GM10248 (cell line): Measurements from ENCODE around the gene PRELID2.

Experiments
- CTCF ChIA-PET: fragments of 300-600 bp; sonication (Branson Sonifier 250); formaldehyde crosslinking; extraction: SDS; loops from one replicate; lab custom pipeline; 2021; ENCODE audit warnings: antibody characterized with exemption; lab: Yijun Ruan, JAX
- POLR2A ChIA-PET: fragments of 350-650 bp; sonication (Branson Sonifier 250); formaldehyde crosslinking; extraction: SDS; loops from one replicate; lab custom pipeline; 2020; ENCODE audit warnings: antibody characterized with exemption; lab: Yijun Ruan, JAX
- DNase-seq: peaks from one replicate; pipeline ENCODE4 v3.0.0; 2012; ENCODE audit errors: extremely low spot score
- CTCF ChIP-seq: IDR thresholded peaks from 2 replicates; pipeline ENCODE4 v1.5.1; 2012; ENCODE audit warnings: mild to moderate bottlenecking, low read depth; ENCODE audit errors: extremely low read depth, missing control alignments, control extremely low read depth

Gene PRELID2

GRCh38 chr5:145777445-145778063, 57.6 kb downstream of the PRELID2 start:
- ChIA-PET CTCF (interaction anchor here (1.0 to 1.2 kb wide), 2 partner anchors 22 to 48 kb away, joined by 3 read pairs; no protein-coding TSS in a partner anchor), POLR2A (interaction anchor here (0.5 kb wide), 1 partner anchor 131 kb away, joined by 3 read pairs; no protein-coding TSS in a partner anchor)
- no peak for TF ChIP-seq CTCF
- DNase-seq, result no peak

- no peak for TF ChIP-seq CTCF
- DNase-seq, result no peak
- POLR2A ChIA-PET, result no interaction called here
Observed at GRCh38 chr5:145776886-145777285, 58.3 kb downstream of the PRELID2 start.

GRCh38 chr5:145775893-145776444, 59.2 kb downstream of the PRELID2 start:
- DNase-seq, result no peak
- no peak for TF ChIP-seq CTCF
- ChIA-PET CTCF (interaction anchor here (0.8 kb wide), 1 partner anchor 21 kb away, joined by 3 read pairs; no protein-coding TSS in a partner anchor), POLR2A (no interaction called here)

More at GRCh38 chr5:145776886-145777285, 58.3 kb downstream of the PRELID2 start:
- CTCF ChIA-PET, result interaction anchor here (1.2 kb wide), 1 partner anchor 21 kb away, joined by 3 read pairs; no protein-coding TSS in a partner anchor

GRCh38 chr5:145775411-145775810, 59.7 kb downstream of the PRELID2 start:
- POLR2A ChIA-PET, result no interaction called here
- DNase-seq, result no peak
- CTCF ChIA-PET, result interaction anchor here (0.8 kb wide), 1 partner anchor 21 kb away, joined by 3 read pairs; no protein-coding TSS in a partner anchor
- no peak for TF ChIP-seq CTCF

- TF ChIP-seq CTCF, result no peak
- no peak for DNase-seq
- POLR2A ChIA-PET, result no interaction called here
- CTCF ChIA-PET, result interaction anchor here (0.9 to 1.4 kb wide), 3 partner anchors 9 to 51 kb away, joined by 3 to 6 read pairs (median 4); no protein-coding TSS in a partner anchor
Observed at GRCh38 chr5:145774442-145774841, 60.7 kb downstream of the PRELID2 start.

DNA sequence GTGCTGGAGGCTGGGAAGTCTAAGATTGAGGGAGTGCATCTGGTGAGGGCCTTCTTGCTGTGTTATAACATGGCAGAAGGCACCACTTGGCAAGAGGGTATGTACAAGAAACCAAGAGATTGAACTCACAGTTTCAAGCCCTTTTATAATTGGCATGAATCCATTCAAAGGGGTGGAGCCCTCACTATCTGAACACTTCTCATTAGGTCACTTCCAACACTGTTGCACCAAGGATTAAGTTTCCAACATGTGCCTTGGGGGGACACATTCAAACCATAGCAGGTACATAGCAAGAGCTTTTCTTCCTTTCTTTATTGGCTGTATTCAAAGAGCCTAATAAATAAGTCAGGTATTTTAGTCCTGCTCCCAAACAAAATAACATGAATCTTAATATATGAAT, 62.7 kb downstream of the PRELID2 start:
- CTCF ChIA-PET, result no interaction called here
- POLR2A ChIA-PET, result no interaction called here
- TF ChIP-seq CTCF, result no peak

More for the DNA sequence above, 62.7 kb downstream of the PRELID2 start:
- no peak for DNase-seq
